WI38 (cell line): Measurements from ENCODE around the gene UHRF1.

Experiments used
- H3K4me3 ChIP-seq: 2 replicates; pipeline ENCODE4 v1.5.1; 2011; ENCODE audit warnings: low read depth, mild to moderate bottlenecking, control low read depth, low read length
- CTCF ChIP-seq: IDR thresholded peaks from 2 replicates; pipeline ENCODE4 v1.5.1; 2012; ENCODE audit warnings: low read depth, mild to moderate bottlenecking, control low read depth, low read length

The UHRF1 gene

GRCh38 chr19:4984106-4984380 lies 74.7 kb downstream of the UHRF1 start:
- TF ChIP-seq CTCF: no peak

DNA sequence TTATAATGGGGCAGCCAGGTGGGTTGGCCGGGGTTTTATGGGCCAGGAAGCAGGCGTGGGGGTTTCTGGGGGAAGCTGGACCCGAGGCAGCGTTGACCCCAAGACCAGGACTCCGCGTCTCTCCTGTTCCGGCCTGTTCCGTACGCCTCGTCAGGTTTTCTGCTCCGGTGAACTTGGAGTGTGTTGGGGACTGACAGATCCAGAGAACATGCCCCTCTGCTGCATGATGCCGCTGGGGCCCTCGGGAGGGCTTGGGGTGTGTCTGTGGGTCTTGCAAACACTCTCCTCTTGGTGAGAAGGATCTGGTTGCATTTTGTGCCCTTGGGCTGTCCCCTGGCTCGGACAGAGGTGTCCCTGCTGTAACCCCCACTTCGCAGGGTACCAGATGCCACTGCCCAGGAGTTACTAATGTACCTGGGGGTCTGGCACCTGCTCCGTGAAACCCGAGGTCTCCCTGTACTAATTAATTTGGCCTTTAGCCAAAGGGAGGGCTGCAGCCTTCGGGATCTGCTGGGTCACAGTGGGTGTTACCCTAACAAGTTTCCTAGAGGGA lies 75.2 kb downstream of the UHRF1 start:
- no peak overlapping the region for H3K4me3 ChIP-seq
- no peak for TF ChIP-seq CTCF

More at GRCh38 chr19:4984106-4984380, 74.7 kb downstream of the UHRF1 start:
- H3K4me3 ChIP-seq: no peak overlapping the region

DNA sequence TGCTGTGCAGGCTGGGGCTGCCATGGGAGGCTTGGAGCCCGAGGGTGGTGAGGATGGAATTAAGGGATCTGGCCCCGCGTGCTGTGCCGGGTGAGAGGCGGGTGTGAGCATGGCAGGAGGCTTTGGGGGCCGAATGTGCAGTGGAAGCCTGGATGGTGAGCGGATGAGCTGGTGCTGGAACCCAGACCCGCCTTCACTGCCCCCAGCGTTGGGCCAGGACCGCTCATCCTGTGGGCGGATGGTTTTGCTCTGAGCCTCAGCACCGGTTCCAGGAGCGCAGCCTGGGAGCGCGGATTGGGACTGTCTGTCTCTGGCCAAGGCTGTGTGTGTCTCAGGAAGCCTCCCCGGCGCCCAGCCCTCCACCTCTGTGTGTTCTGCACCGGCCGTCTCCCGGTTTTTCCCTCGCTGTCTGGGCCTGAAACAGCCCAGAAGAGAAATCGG lies 76.3 kb downstream of the UHRF1 start:
- TF ChIP-seq CTCF: no peak
- H3K4me3 ChIP-seq: no peak overlapping the region

GRCh38 chr19:4986056-4986455 lies 76.8 kb downstream of the UHRF1 start:
- TF ChIP-seq CTCF: no peak
- no peak overlapping the region for H3K4me3 ChIP-seq

GRCh38 chr19:4986471-4986891 lies 77.2 kb downstream of the UHRF1 start:
- no peak for TF ChIP-seq CTCF
- no peak overlapping the region for H3K4me3 ChIP-seq

- H3K4me3 ChIP-seq: no peak overlapping the region
- no peak for TF ChIP-seq CTCF
Observed at GRCh38 chr19:4987256-4987655, 78.0 kb downstream of the UHRF1 start.

DNA sequence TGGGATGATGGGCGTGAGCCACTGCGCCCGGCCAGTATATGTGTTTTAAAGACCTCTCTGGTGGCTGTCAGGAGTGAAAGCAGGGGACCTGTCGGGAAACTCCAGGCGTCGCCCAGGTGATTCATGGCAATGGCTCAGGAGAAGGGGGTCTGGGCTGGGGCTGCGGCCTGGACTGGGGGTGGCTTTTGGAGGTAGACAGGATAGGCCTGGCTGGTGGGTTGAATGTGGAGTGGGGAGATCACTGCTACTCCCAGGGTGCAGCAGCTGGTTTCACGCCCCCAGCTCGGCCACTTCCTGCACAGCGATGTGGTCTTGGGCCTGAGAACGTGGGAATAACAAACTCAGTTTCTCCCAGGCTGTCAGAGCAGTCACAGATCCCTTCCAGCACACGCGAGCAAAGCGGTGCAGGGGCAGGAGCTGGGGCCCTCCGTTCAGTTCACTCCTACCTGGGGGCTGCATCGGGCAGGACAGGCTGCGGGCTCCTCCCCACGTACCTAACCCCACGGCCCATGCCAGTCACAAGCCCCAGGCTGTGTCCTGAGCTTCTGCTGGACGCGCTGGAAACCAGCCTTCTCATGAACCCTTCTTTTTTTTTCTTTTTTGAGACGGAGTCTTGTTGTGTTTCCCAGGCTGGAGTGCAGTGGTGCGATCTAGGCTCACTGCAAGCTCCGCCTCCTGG lies 78.5 kb downstream of the UHRF1 start:
- H3K4me3 ChIP-seq: no peak overlapping the region
- no peak for TF ChIP-seq CTCF
